Endothelial cell of umbilical vein (primary cell): ENCODE measurements around the gene SUPT4H1. TPM values are rescaled to one million over a fixed set of nuclear protein-coding genes. Genes with fewer than 3 reads are reported as not detected.

Source experiments
- BruUV-seq: library from RNA; stranded (reverse); fragments of 400-500 nt; replicated peaks from 2 replicates; lab custom pipeline; 2021; lab: Mats Ljungman, UMichigan
- CTCF ChIA-PET: fragments of 300-600, 350-600 bp; sonication (Branson Sonifier 250); formaldehyde crosslinking; loops from one replicate; lab custom pipeline; 2021; ENCODE audit warnings: antibody characterized with exemption, inconsistent platforms; lab: Charles Lee
- POLR2A ChIA-PET: fragments of 300-600, 350-600 bp; sonication (Branson Sonifier 250); formaldehyde crosslinking; loops from one replicate; lab custom pipeline; 2021; ENCODE audit warnings: antibody characterized with exemption, inconsistent platforms; lab: Charles Lee
- DNase-seq: peaks from one replicate; pipeline ENCODE4 v3.0.0-alpha.2; 2011; ENCODE audit warnings: low read depth, low spot score
- FAIRE-seq: peaks from 2 replicates; lab custom pipeline; 2011; peaks lifted over from hg19 to GRCh38; lab: Jason Lieb, UNC
- H2AFZ ChIP-seq: 2 replicates; pipeline ENCODE4 v1.6.0; 2012; ENCODE audit warnings: low read depth, low read length, control low read depth, inconsistent platforms
- H3K27ac ChIP-seq: 2 replicates; pipeline ENCODE4 v1.5.1; 2011; ENCODE audit warnings: low read depth, mild to moderate bottlenecking, control low read depth, low read length, moderate library complexity; ENCODE audit not compliant: insufficient read depth
- H3K27me3 ChIP-seq, 2 experiments: 2 replicates each; pipeline versions ENCODE4 v1.6.0 to v1.6.1; 2011; ENCODE audit warnings: low read length in 2 of 2, mixed read lengths in 1 of 2; ENCODE audit not compliant: control insufficient read depth in 2 of 2, insufficient read depth in 2 of 2
- H3K36me3 ChIP-seq, 2 experiments: 2 replicates in 1 of 2; 3 replicates in 1 of 2; pipeline ENCODE4 v1.5.1; 2011; ENCODE audit warnings: low read length in 2 of 2, mild to moderate bottlenecking in 1 of 2, moderate library complexity in 1 of 2; ENCODE audit not compliant: control insufficient read depth in 2 of 2, insufficient read depth in 2 of 2; ENCODE audit errors: extremely low read depth in 1 of 2
- H3K4me1 ChIP-seq: 3 replicates; pipeline ENCODE4 v1.5.1; 2011; ENCODE audit warnings: mild to moderate bottlenecking, low read length; ENCODE audit not compliant: control insufficient read depth, insufficient read depth; ENCODE audit errors: extremely low read depth
- H3K4me2 ChIP-seq: 2 replicates; pipeline ENCODE4 v1.6.1; 2011; ENCODE audit warnings: low read length, control low read depth, mixed read lengths; ENCODE audit not compliant: insufficient read depth
- H3K4me3 ChIP-seq, 3 experiments: fragments of 200-600 bp in 1 of 3; sonication (generic), shearing (Covaris generic) in 1 of 3; replicated peaks in 1 of 3; 2 replicates each; pipeline ENCODE4 v1.5.1; 2011 to 2016; ENCODE audit warnings: control low read depth in 3 of 3, low read length in 3 of 3, mild to moderate bottlenecking in 2 of 3, inconsistent platforms in 1 of 3, low read depth in 1 of 3, moderate library complexity in 1 of 3; ENCODE audit not compliant: insufficient read depth in 1 of 3
- H3K79me2 ChIP-seq: 2 replicates; pipeline ENCODE4 v1.6.0; 2012; ENCODE audit warnings: low read length, inconsistent platforms; ENCODE audit not compliant: control insufficient read depth, insufficient read depth
- H3K9ac ChIP-seq: replicated peaks from 2 replicates; pipeline ENCODE3; 2011; ENCODE audit warnings: low read length, control low read depth; ENCODE audit not compliant: insufficient read depth; ENCODE audit errors: extremely low read depth
- H3K9me1 ChIP-seq: replicated peaks from 3 replicates; pipeline ENCODE4 v1.6.0; 2011; ENCODE audit warnings: mild to moderate bottlenecking, low read length; ENCODE audit not compliant: control insufficient read depth, insufficient read depth; ENCODE audit errors: extremely low read depth
- H3K9me3 ChIP-seq: replicated peaks from 2 replicates; pipeline ENCODE4 v1.5.1; 2012; ENCODE audit warnings: low read length, inconsistent platforms; ENCODE audit not compliant: control insufficient read depth, insufficient read depth
- H4K20me1 ChIP-seq: replicated peaks from 2 replicates; pipeline ENCODE3; 2011; ENCODE audit warnings: mild to moderate bottlenecking, low read length; ENCODE audit not compliant: control insufficient read depth, insufficient read depth; ENCODE audit errors: extremely low read depth
- CTCF ChIP-seq, 2 donors: IDR thresholded peaks; 1 replicate in 1 of 2; 2 replicates in 1 of 2; pipeline ENCODE4 v1.5.1; 2011; ENCODE audit warnings: low read length in 2 of 2, mild to moderate bottlenecking in 2 of 2, moderate library complexity in 2 of 2, control low read depth in 1 of 2, inconsistent platforms in 1 of 2, low read depth in 1 of 2; ENCODE audit not compliant: insufficient read depth in 1 of 2; ENCODE audit errors: extremely low read depth in 1 of 2
- EZH2 ChIP-seq: IDR thresholded peaks from 2 replicates; pipeline ENCODE4 v1.6.1; 2012; ENCODE audit warnings: borderline replicate concordance, low read depth, mild to moderate bottlenecking, moderate library complexity, low read length, inconsistent platforms; ENCODE audit not compliant: severe bottlenecking
- FOS ChIP-seq: IDR thresholded peaks from 2 replicates; pipeline ENCODE4 v1.6.1; 2011; ENCODE audit warnings: mild to moderate bottlenecking, low read length, moderate library complexity, borderline replicate concordance; ENCODE audit not compliant: insufficient read depth
- GATA2 ChIP-seq: IDR thresholded peaks from 2 replicates; pipeline ENCODE4 v1.7.0; 2011; ENCODE audit warnings: low read depth, mild to moderate bottlenecking, moderate library complexity, mixed read lengths, low read length; ENCODE audit not compliant: insufficient read length, insufficient read depth
- JUN ChIP-seq: IDR thresholded peaks from 2 replicates; pipeline ENCODE4 v1.6.1; 2011; ENCODE audit warnings: borderline replicate concordance, low read depth; ENCODE audit not compliant: insufficient read length, insufficient read depth
- MAX ChIP-seq: IDR thresholded peaks from 2 replicates; pipeline ENCODE4 v1.6.1; 2011; ENCODE audit not compliant: insufficient read depth, insufficient read length
- MYC ChIP-seq: IDR thresholded peaks from one replicate; pipeline ENCODE4 v1.6.1; 2011; ENCODE audit warnings: mild to moderate bottlenecking, low read depth, low read length
- POLR2A ChIP-seq: IDR thresholded peaks from 2 replicates; pipeline ENCODE4 v1.6.1; 2012; ENCODE audit warnings: low read depth, mild to moderate bottlenecking, control low read depth, low read length
- POLR2AphosphoS5 ChIP-seq: IDR thresholded peaks from 2 replicates; pipeline ENCODE4 v1.6.1; 2012; ENCODE audit warnings: low read depth, mild to moderate bottlenecking, control low read depth, low read length, moderate library complexity; ENCODE audit not compliant: insufficient read depth
- dilution Hi-C: fragments of 300-500 bp; cut with MboI; formaldehyde crosslinking; loops from one replicate; pipeline ENCODE4 v1.15.0; 2019; ENCODE audit warnings: low sequenced_read_pairs; ENCODE audit not compliant: extremely low pct_ligation_motif_present
- intact Hi-C: fragments of 100-400 bp; cut with micrococcal nuclease; formaldehyde crosslinking; loops from one replicate; pipeline ENCODE4 v1.10.0; 2022
- polyA plus RNA-seq, 4 experiments: library from polyadenylated mRNA; depleted of rRNA in 3 of 4; stranded (reverse) in 3 of 4; unstranded in 1 of 4; fragments of >200 nt; gene quantifications; 2 replicates each; pipeline versions ENCODE4 v1.2.1 to v1.2.3, GENCODE V29; 2011 to 2012; ENCODE audit warnings: missing spikeins in 1 of 4
- total RNA-seq: library from RNA; stranded (reverse); gene quantifications from 2 replicates; pipeline ENCODE4 v1.2.3, GENCODE V29; 2021

Gene SUPT4H1
- total and polyA plus RNA-seq, 2 donors (not counting 3 experiments of a cell fraction or from before 2014, with no cell fraction given) = 77.5 to 154 TPM

- DNase-seq (no peak), FAIRE-seq (no peak)
- H3K27me3 ChIP-seq = peaks cover 0 to 6% of the 10 kb centered on the region in 2 experiments
- H3K79me2 ChIP-seq = no peaks in the 10 kb centered on the region
- no peak overlapping the region for H3K27ac ChIP-seq
- H3K9me3 ChIP-seq = no peaks in the 10 kb centered on the region
- intact Hi-C loops = no loop called here
- dilution Hi-C loops = no loop called here
- no peak for TF ChIP-seq MAX
- TF ChIP-seq CTCF (IDR thresholded peaks at IDR 0.05; ENCODE audit: extremely low read depth in 1 of 2, insufficient read depth in 1 of 2, low read depth in 1 of 2, low read length in 2 of 2) = no peak
- no peak for TF ChIP-seq GATA2
- TF ChIP-seq MYC = no peak
- no peak for TF ChIP-seq POLR2AphosphoS5
- TF ChIP-seq FOS = no peak
- TF ChIP-seq EZH2 = no peak
- TF ChIP-seq POLR2A = no peak
- no peak for TF ChIP-seq JUN
- no peak overlapping the region for H2AFZ ChIP-seq
- H3K4me3 ChIP-seq = no peak overlapping the region
- BruUV-seq = no TSS peak
- ChIA-PET CTCF (interaction anchor here (1.1 kb wide), 1 partner anchor 52 kb away, joined by 5 read pairs; the partner anchor contains the start of gene RNF43), POLR2A (interaction anchor here (0.5 kb wide), 1 partner anchor 113 kb away, joined by 4 read pairs; no protein-coding TSS in a partner anchor)
- no peak overlapping the region for H3K4me2 ChIP-seq
- no peaks in the 10 kb centered on the region for H4K20me1 ChIP-seq
- H3K36me3 ChIP-seq = no peaks in the 10 kb centered on the region
- no peaks in the 10 kb centered on the region for H3K9me1 ChIP-seq
- no peaks in the 10 kb centered on the region for H3K4me1 ChIP-seq
- H3K9ac ChIP-seq = no peak overlapping the region
These were observed 13.4 kb upstream of the SUPT4H1 start for GRCh38 chr17:58365185-58365979.
